GM23338 (cell line): ENCODE data around the gene NECAP2. TPM values are rescaled to one million over a fixed set of nuclear protein-coding genes. Genes with fewer than 3 reads are reported as not detected.

ENCODE experiments used
- ATAC-seq: fragments of 200-7000 bp; cut with Tn5 transposase; 3 replicates; pipeline ENCODE4 v1.9.1; 2020
- DNase-seq: peaks from one replicate; pipeline ENCODE4 v3.0.0-alpha.2; 2015; ENCODE audit warnings: low spot score
- H2AFZ ChIP-seq: fragments of 200-600 bp; sonication (generic); 2 replicates; pipeline ENCODE4 v1.8.0; 2016; ENCODE audit warnings: antibody characterized with exemption, mild to moderate bottlenecking, moderate library complexity
- H3F3A ChIP-seq: fragments of 200-600 bp; sonication (generic); replicated peaks from 2 replicates; pipeline ENCODE4 v1.8.0; 2017; ENCODE audit warnings: antibody characterized with exemption, mixed run types, low read depth
- H3K27ac ChIP-seq: fragments of 200-600 bp; sonication (generic); 2 replicates; pipeline ENCODE4 v1.6.1; 2016; ENCODE audit warnings: low read depth
- H3K27me3 ChIP-seq: fragments of 200-600 bp; sonication (generic); 2 replicates; pipeline ENCODE4 v1.8.0; 2016; ENCODE audit warnings: mild to moderate bottlenecking, mixed run types, moderate library complexity; ENCODE audit not compliant: insufficient read depth
- H3K36me3 ChIP-seq: fragments of 200-600 bp; sonication (generic); 2 replicates; pipeline ENCODE4 v1.8.0; 2016; ENCODE audit warnings: mild to moderate bottlenecking; ENCODE audit not compliant: insufficient read depth
- H3K4me1 ChIP-seq: fragments of 200-600 bp; sonication (generic); 2 replicates; pipeline ENCODE4 v1.8.0; 2016; ENCODE audit warnings: mild to moderate bottlenecking, moderate library complexity; ENCODE audit not compliant: insufficient read depth
- H3K4me2 ChIP-seq: fragments of 200-600 bp; sonication (generic); 2 replicates; pipeline ENCODE4 v1.7.1; 2017; ENCODE audit warnings: mixed run types
- H3K4me3 ChIP-seq: fragments of 200-600 bp; sonication (generic); 2 replicates; pipeline ENCODE4 v1.6.1; 2016; ENCODE audit warnings: mixed run types
- H3K79me2 ChIP-seq: fragments of 200-600 bp; sonication (generic); replicated peaks from 2 replicates; pipeline ENCODE4 v1.8.0; 2017; ENCODE audit warnings: mild to moderate bottlenecking; ENCODE audit not compliant: insufficient read depth
- H3K9me2 ChIP-seq: fragments of 200-600 bp; sonication (generic); 2 replicates; pipeline ENCODE4 v1.8.0; 2017; ENCODE audit not compliant: insufficient read depth
- H4K20me1 ChIP-seq: fragments of 200-600 bp; sonication (generic); replicated peaks from 2 replicates; pipeline ENCODE4 v1.8.0; 2017; ENCODE audit warnings: mild to moderate bottlenecking; ENCODE audit not compliant: insufficient read depth
- H3K27ac Mint-ChIP-seq: 2 replicates; pipeline ENCODE4 v1.8.0; 2020; ENCODE audit warnings: inconsistent platforms, mild to moderate bottlenecking, moderate library complexity, mixed read lengths
- H3K27me3 Mint-ChIP-seq: 3 replicates; pipeline ENCODE4 v1.8.0; 2022; ENCODE audit warnings: low read depth, mild to moderate bottlenecking, moderate library complexity, mixed read lengths, inconsistent platforms; ENCODE audit not compliant: insufficient read depth, poor library complexity
- H3K36me3 Mint-ChIP-seq: 3 replicates; pipeline ENCODE4 v1.8.0; 2021; ENCODE audit warnings: low read depth, mild to moderate bottlenecking, inconsistent platforms, moderate library complexity, mixed read lengths
- H3K4me1 Mint-ChIP-seq: 3 replicates; pipeline ENCODE4 v1.8.0; 2020; ENCODE audit warnings: mild to moderate bottlenecking, inconsistent platforms, mixed read lengths
- H3K4me3 Mint-ChIP-seq: 3 replicates; pipeline ENCODE4 v1.8.0; 2021; ENCODE audit warnings: moderate library complexity, mild to moderate bottlenecking, inconsistent platforms, mixed read lengths
- H3K9me3 Mint-ChIP-seq: 3 replicates; pipeline ENCODE4 v1.8.0; 2020; ENCODE audit warnings: moderate library complexity, mild to moderate bottlenecking, inconsistent platforms, mixed read lengths
- CREB1 ChIP-seq: fragments of 250-450 bp; sonication (Bioruptor Pico); IDR thresholded peaks from 2 replicates; pipeline ENCODE4 v1.5.0; 2020; ENCODE audit warnings: low read depth, mild to moderate bottlenecking, moderate library complexity
- CTCF ChIP-seq, 2 experiments: fragments of 200-600 bp in 1 of 2; sonication (generic) in 1 of 2; conservative IDR thresholded peaks; 2 replicates each; pipeline versions ENCODE4 v1.5.1 to v1.6.1; 2016 to 2017; ENCODE audit warnings: antibody characterized with exemption in 2 of 2, low read depth in 2 of 2, mild to moderate bottlenecking in 2 of 2, moderate library complexity in 1 of 2
- ETS1 ChIP-seq: IDR thresholded peaks from 2 replicates; pipeline ENCODE4 v1.6.1; 2016; ENCODE audit warnings: antibody characterized with exemption
- EZH2 ChIP-seq: fragments of 200-600 bp; sonication (generic); IDR thresholded peaks from one replicate; pipeline ENCODE4 v1.8.0; 2017; ENCODE audit warnings: antibody characterized with exemption, mild to moderate bottlenecking, low read depth; ENCODE audit not compliant: unreplicated experiment
- EZH2phosphoT487 ChIP-seq: fragments of 200-600 bp; sonication (generic); IDR thresholded peaks from one replicate; pipeline ENCODE4 v1.8.1; 2018; ENCODE audit warnings: antibody characterized with exemption; ENCODE audit not compliant: unreplicated experiment
- JUNB ChIP-seq: IDR thresholded peaks from one replicate; pipeline ENCODE4 v1.6.1; 2016; ENCODE audit warnings: antibody characterized with exemption; ENCODE audit not compliant: unreplicated experiment
- POLR2AphosphoS5 ChIP-seq: IDR thresholded peaks from 2 replicates; pipeline ENCODE4 v1.6.1; 2016; ENCODE audit warnings: antibody characterized with exemption, low read depth
- REST ChIP-seq: IDR thresholded peaks from one replicate; pipeline ENCODE4 v1.6.1; 2018; ENCODE audit warnings: antibody characterized with exemption; ENCODE audit not compliant: unreplicated experiment
- STAT1 ChIP-seq: IDR thresholded peaks from one replicate; pipeline ENCODE4 v1.6.1; 2016; ENCODE audit warnings: antibody characterized with exemption; ENCODE audit not compliant: unreplicated experiment
- ZNF114 ChIP-seq: fragments of 250-450 bp; sonication (Bioruptor Pico); IDR thresholded peaks from 2 replicates; pipeline ENCODE4 v1.5.0; 2020; ENCODE audit warnings: mild to moderate bottlenecking, moderate library complexity
- ZNF331 ChIP-seq: fragments of 250-450 bp; sonication (Bioruptor Pico); IDR thresholded peaks from 2 replicates; pipeline ENCODE4 v1.5.0; 2020; ENCODE audit warnings: low read depth, mild to moderate bottlenecking, moderate library complexity
- polyA plus RNA-seq: library from polyadenylated mRNA; unstranded; fragments of >200 nt; fragmentation: Nextera tagmentation; extraction: Ambion mirVana; gene quantifications from 2 replicates; pipeline ENCODE4 v1.2.1, GENCODE V29; 2016
- total RNA-seq: library from RNA; depleted of rRNA; stranded (reverse); fragments of >200 nt; shearing (Covaris generic); gene quantifications from 2 replicates; pipeline ENCODE4 v1.2.3, GENCODE V29; 2014

The NECAP2 gene
- total and polyA plus RNA-seq, 2 experiments from 2014 or later: 20.2 to 28.9 TPM

- Histone ChIP-seq H4K20me1 (peaks cover 39% of the 10 kb centered on the region; the same call in 1 of the 2 replicates), H3K27me3 (peaks cover 10% of the 10 kb centered on the region; the same call in 1 of the 2 replicates), H3K36me3 (0 out of 2 replicates have a peak, but pooled peaks cover 3% of the 10 kb centered on the region), H3K4me1 (no peaks in the 10 kb centered on the region; the same call in 1 of the 2 replicates), H3K4me2 (no peak overlapping the region), H2AFZ (no peak overlapping the region), H3K79me2 (peaks cover 16% of the 10 kb centered on the region), H3K9me2 (no peaks in the 10 kb centered on the region), H3K4me3 (no peak overlapping the region), H3K27ac (no peak overlapping the region), H3F3A (peaks cover 4% of the 10 kb centered on the region)
- Mint-ChIP-seq H3K4me1 (0 out of 3 replicates have a peak, but pooled peaks cover 6% of the 10 kb centered on the region), H3K9me3 (no peaks in the 10 kb centered on the region), H3K27me3 (peaks cover 7% of the 10 kb centered on the region), H3K4me3 (no peak overlapping the region), H3K27ac (no peak overlapping the region), H3K36me3 (peaks cover 41% of the 10 kb centered on the region)
- TF ChIP-seq ZNF331 (no peak), ETS1 (no peak), REST (no peak), STAT1 (no peak), ZNF114 (CRISPR knock-in tag) (no peak), EZH2phosphoT487 (no peak)
- no peak for ATAC-seq
- DNase-seq: no peak
These were observed 5.6 kb downstream of the NECAP2 start for GRCh38 chr1:16446116-16446515.

- Mint-ChIP-seq H3K4me1 (no peaks in the 10 kb centered on the region), H3K4me3 (no peak overlapping the region), H3K36me3 (peaks cover 52% of the 10 kb centered on the region), H3K27ac (no peak overlapping the region), H3K27me3 (no peaks in the 10 kb centered on the region), H3K9me3 (no peaks in the 10 kb centered on the region)
- Histone ChIP-seq H4K20me1 (peaks cover 28% of the 10 kb centered on the region; the same call in 1 of the 2 replicates), H3K27me3 (no peaks in the 10 kb centered on the region), H2AFZ (no peak overlapping the region), H3K79me2 (peaks cover 5% of the 10 kb centered on the region; the same call in 1 of the 2 replicates), H3K4me1 (no peaks in the 10 kb centered on the region), H3K9me2 (no peaks in the 10 kb centered on the region), H3K4me3 (no peak overlapping the region), H3F3A (no peaks in the 10 kb centered on the region), H3K27ac (no peak overlapping the region), H3K36me3 (0 out of 2 replicates have a peak, but pooled peaks cover 8% of the 10 kb centered on the region), H3K4me2 (no peak overlapping the region)
- ATAC-seq (no peak), DNase-seq (no peak)
- no peak for TF ChIP-seq CTCF (conservative IDR thresholded peaks at IDR 0.05; ENCODE audit: low read depth in 2 of 2)
- no peak for TF ChIP-seq REST
- TF ChIP-seq CREB1 (CRISPR knock-in tag): no peak
- no peak for TF ChIP-seq ZNF114 (CRISPR knock-in tag)
- TF ChIP-seq JUNB: no peak
- no peak for TF ChIP-seq POLR2AphosphoS5
- TF ChIP-seq ETS1: no peak
- TF ChIP-seq EZH2: no peak
- TF ChIP-seq EZH2phosphoT487: no peak
- TF ChIP-seq STAT1: no peak
- no peak for TF ChIP-seq ZNF331
These were observed 7.1 kb downstream of the NECAP2 start for GRCh38 chr1:16447641-16448040.
